ENCODE results near the gene PRAMEF11.
"Not testable (repeated sequence)": the region's sequence is repeated elsewhere in the genome, so short reads cannot be mapped to it uniquely, and the experiment has no call there.

DNA sequence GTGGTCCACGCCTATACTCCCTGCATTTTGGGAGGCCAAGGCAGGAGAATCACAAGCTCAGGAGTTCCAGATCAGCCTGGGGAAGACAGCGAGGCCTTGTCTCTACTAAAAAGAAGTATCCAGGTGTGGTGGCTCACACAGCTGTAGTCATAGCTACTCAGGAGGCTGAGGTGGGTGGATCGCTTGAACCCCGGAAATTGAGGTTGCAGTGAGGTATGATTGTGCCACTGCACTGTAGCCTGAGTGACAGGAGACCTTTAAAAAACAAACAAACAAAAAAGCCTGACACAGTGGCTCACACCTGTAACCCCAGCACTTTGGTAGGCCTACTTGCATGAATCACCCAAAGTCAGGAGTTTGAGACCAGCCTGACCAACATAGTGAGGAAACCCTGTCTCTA, 47.2 kb upstream of the PRAMEF11 start:
- not testable (repeated sequence) for TF ChIP-seq POLR2A (IDR thresholded peaks at IDR 0.05)
- TF ChIP-seq, protein P1, sequence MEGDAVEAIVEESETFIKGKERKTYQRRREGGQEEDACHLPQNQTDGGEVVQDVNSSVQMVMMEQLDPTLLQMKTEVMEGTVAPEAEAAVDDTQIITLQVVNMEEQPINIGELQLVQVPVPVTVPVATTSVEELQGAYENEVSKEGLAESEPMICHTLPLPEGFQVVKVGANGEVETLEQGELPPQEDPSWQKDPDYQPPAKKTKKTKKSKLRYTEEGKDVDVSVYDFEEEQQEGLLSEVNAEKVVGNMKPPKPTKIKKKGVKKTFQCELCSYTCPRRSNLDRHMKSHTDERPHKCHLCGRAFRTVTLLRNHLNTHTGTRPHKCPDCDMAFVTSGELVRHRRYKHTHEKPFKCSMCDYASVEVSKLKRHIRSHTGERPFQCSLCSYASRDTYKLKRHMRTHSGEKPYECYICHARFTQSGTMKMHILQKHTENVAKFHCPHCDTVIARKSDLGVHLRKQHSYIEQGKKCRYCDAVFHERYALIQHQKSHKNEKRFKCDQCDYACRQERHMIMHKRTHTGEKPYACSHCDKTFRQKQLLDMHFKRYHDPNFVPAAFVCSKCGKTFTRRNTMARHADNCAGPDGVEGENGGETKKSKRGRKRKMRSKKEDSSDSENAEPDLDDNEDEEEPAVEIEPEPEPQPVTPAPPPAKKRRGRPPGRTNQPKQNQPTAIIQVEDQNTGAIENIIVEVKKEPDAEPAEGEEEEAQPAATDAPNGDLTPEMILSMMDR (IDR thresholded peaks at IDR 0.05), result not testable (repeated sequence)

All from testis (tissue), 2 donors.